Measurements from ENCODE around the gene BSN.

DNA sequence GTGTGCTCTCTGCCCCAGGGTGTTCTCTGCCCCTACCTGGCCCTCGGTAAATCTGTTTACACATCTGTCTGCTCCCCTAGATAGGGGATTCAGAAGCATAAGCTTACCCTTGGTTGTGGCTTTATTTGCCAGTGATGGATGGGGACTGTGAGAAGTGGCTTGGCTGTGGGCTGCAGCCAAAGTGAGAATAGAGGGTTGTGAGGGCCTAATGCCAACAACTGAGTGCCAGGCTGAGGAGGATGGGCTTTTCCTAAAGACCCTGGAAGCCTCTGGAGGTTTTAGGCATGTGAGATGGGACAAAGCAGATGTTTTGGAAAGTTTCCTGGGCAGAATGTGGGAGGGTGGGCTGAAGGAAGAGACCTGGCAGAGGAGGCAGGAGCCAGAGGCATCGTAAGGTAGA, 104.4 kb downstream of the BSN start:
- TF ChIP-seq, protein P1, sequence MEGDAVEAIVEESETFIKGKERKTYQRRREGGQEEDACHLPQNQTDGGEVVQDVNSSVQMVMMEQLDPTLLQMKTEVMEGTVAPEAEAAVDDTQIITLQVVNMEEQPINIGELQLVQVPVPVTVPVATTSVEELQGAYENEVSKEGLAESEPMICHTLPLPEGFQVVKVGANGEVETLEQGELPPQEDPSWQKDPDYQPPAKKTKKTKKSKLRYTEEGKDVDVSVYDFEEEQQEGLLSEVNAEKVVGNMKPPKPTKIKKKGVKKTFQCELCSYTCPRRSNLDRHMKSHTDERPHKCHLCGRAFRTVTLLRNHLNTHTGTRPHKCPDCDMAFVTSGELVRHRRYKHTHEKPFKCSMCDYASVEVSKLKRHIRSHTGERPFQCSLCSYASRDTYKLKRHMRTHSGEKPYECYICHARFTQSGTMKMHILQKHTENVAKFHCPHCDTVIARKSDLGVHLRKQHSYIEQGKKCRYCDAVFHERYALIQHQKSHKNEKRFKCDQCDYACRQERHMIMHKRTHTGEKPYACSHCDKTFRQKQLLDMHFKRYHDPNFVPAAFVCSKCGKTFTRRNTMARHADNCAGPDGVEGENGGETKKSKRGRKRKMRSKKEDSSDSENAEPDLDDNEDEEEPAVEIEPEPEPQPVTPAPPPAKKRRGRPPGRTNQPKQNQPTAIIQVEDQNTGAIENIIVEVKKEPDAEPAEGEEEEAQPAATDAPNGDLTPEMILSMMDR (conservative IDR thresholded peaks at IDR 0.05; ENCODE audit: low read depth in 2 of 2) = no peak
- TF ChIP-seq EZH2 (IDR thresholded peaks at IDR 0.05; ENCODE audit: low read depth, unreplicated experiment) (no peak), POLR2AphosphoS5 (IDR thresholded peaks at IDR 0.05; ENCODE audit: low read depth) (no peak), EZH2phosphoT487 (IDR thresholded peaks at IDR 0.05; ENCODE audit: unreplicated experiment) (no peak)
